Small intestine (tissue), 7 donors: Measurements from ENCODE around the gene GRIK3. TPM values are rescaled to one million over a fixed set of nuclear protein-coding genes. Genes with fewer than 3 reads are reported as not detected.

Source experiments
- DNase-seq, 2 donors: peaks; one replicate each; pipeline versions ENCODE4 v3.0.0 to v3.0.0-alpha.2; 2013
- FAIRE-seq: peaks from 2 replicates; lab custom pipeline; 2012; peaks lifted over from hg19 to GRCh38; lab: Jason Lieb, UNC
- H3K27ac ChIP-seq, 3 donors: one replicate each; pipeline ENCODE4 v1.5.1; 2013; ENCODE audit warnings: low read length in 2 of 3, mild to moderate bottlenecking in 2 of 3, control low read depth in 1 of 3, inconsistent platforms in 1 of 3, low read depth in 1 of 3, moderate library complexity in 1 of 3
- H3K27me3 ChIP-seq, 3 donors: one replicate each; pipeline ENCODE4 v1.6.1; 2013; ENCODE audit warnings: low read length in 3 of 3, inconsistent platforms in 1 of 3; ENCODE audit not compliant: control insufficient read depth in 3 of 3, insufficient read depth in 3 of 3
- H3K36me3 ChIP-seq, 3 donors: one replicate each; pipeline ENCODE4 v1.6.1; 2013; ENCODE audit warnings: low read length in 3 of 3, inconsistent platforms in 1 of 3, low read depth in 1 of 3, mild to moderate bottlenecking in 1 of 3, moderate library complexity in 1 of 3; ENCODE audit not compliant: control insufficient read depth in 3 of 3, insufficient read depth in 2 of 3
- H3K4me1 ChIP-seq, 3 donors: one replicate each; pipeline ENCODE4 v1.6.1; 2013; ENCODE audit warnings: low read length in 2 of 3, inconsistent platforms in 1 of 3, low read depth in 1 of 3, mild to moderate bottlenecking in 1 of 3, moderate library complexity in 1 of 3; ENCODE audit not compliant: control insufficient read depth in 3 of 3, insufficient read depth in 2 of 3
- H3K4me3 ChIP-seq, 3 donors: one replicate each; pipeline ENCODE4 v1.5.1; 2013; ENCODE audit warnings: low read length in 3 of 3, control low read depth in 1 of 3, inconsistent platforms in 1 of 3, low read depth in 1 of 3, mild to moderate bottlenecking in 1 of 3, moderate library complexity in 1 of 3
- H3K9me3 ChIP-seq, 2 donors: one replicate each; pipeline ENCODE4 v1.6.1; 2013; ENCODE audit warnings: low read depth in 1 of 2, low read length in 1 of 2; ENCODE audit not compliant: control insufficient read depth in 2 of 2, insufficient read depth in 1 of 2
- WGBS, 3 donors: extraction: QIAGEN DNeasy Blood & Tissue Kit; methylation state at CpG; one replicate each; pipeline ENCODE4 v1.1.7; 2013; 5-methylcytosine and 5-hydroxymethylcytosine counted together
- polyA plus RNA-seq, 4 donors: library from polyadenylated mRNA; stranded (reverse) in 3 of 4; unstranded in 1 of 4; fragments of 200-250 nt in 3 of 4; fragments of 120-200 nt in 1 of 4; gene quantifications; one replicate each; pipeline versions ENCODE4 v1.2.1 to v1.2.3, GENCODE V29; 2013
- donor health status: healthy with polysubstance abuse.
- donor health status: control.
- donor health status: control.
- donor health status: Bipolar disorder and iron deficiency.
- donor health status: healthy.

Gene GRIK3
- polyA plus RNA-seq, 4 donors = 0.81 to 1.9 TPM; not detected in 2

- H3K4me1 ChIP-seq = no peaks in the 10 kb centered on the region
- whole genome bisulfite sequencing, 3 donors = 68 to 75% (median 74%) methylated on average over 12 of the region's 12 CpGs
- FAIRE-seq (no peak), DNase-seq (no peak)
- no peak overlapping the region for H3K4me3 ChIP-seq
- H3K36me3 ChIP-seq = no peaks in the 10 kb centered on the region
- H3K27me3 ChIP-seq = peaks cover 0 to 2% (median 0%) of the 10 kb centered on the region in 3 donors
- no peak overlapping the region for H3K27ac ChIP-seq
- no peaks in the 10 kb centered on the region for H3K9me3 ChIP-seq
These were observed 278.7 kb downstream of the GRIK3 start for GRCh38 chr1:36755303-36756230.

- H3K27me3 ChIP-seq = peaks cover 0 to under 1% (median 0%) of the 10 kb centered on the region in 3 donors
- DNase-seq (no peak), FAIRE-seq (no peak)
- H3K36me3 ChIP-seq = no peaks in the 10 kb centered on the region
- WGBS, 3 donors = 92 to 95% (median 93%) methylated on average over 1 of the region's 1 CpG
- H3K4me1 ChIP-seq = no peaks in the 10 kb centered on the region
- no peak overlapping the region for H3K27ac ChIP-seq
- H3K9me3 ChIP-seq = no peaks in the 10 kb centered on the region
- H3K4me3 ChIP-seq = no peak overlapping the region
These were observed 279.9 kb downstream of the GRIK3 start for GRCh38 chr1:36754366-36754765.

GRCh38 chr1:36753451-36753850 lies 280.9 kb downstream of the GRIK3 start:
- FAIRE-seq (no peak), DNase-seq (no peak)
- no peaks in the 10 kb centered on the region for H3K4me1 ChIP-seq
- no peaks in the 10 kb centered on the region for H3K9me3 ChIP-seq
- H3K27ac ChIP-seq = no peak overlapping the region
- no peaks in the 10 kb centered on the region for H3K27me3 ChIP-seq
- no peak overlapping the region for H3K4me3 ChIP-seq
- no peaks in the 10 kb centered on the region for H3K36me3 ChIP-seq
- WGBS, 3 donors = 68 to 84% (median 78%) methylated on average over 7 of the region's 7 CpGs

- no peak for DNase-seq
- no peak overlapping the region for H3K27ac ChIP-seq
- H3K27me3 ChIP-seq = no peaks in the 10 kb centered on the region
- no peak for FAIRE-seq
- H3K4me3 ChIP-seq = no peak overlapping the region
- no peaks in the 10 kb centered on the region for H3K9me3 ChIP-seq
- H3K4me1 ChIP-seq = no peaks in the 10 kb centered on the region
- 49 to 58% (median 53%) methylated on average over 6 of the region's 6 CpGs for WGBS, 3 donors
- no peaks in the 10 kb centered on the region for H3K36me3 ChIP-seq
These were observed 281.4 kb downstream of the GRIK3 start for GRCh38 chr1:36752891-36753361.

- DNase-seq (no peak), FAIRE-seq (no peak)
- Histone ChIP-seq H3K9me3 (no peaks in the 10 kb centered on the region), H3K27me3 (no peaks in the 10 kb centered on the region), H3K27ac (no peak overlapping the region), H3K36me3 (no peaks in the 10 kb centered on the region), H3K4me1 (no peaks in the 10 kb centered on the region), H3K4me3 (no peak overlapping the region)
- WGBS, 3 donors = 61 to 86% (median 76%) methylated on average over 2 of the region's 2 CpGs
These were observed 281.9 kb downstream of the GRIK3 start for GRCh38 chr1:36752431-36752830.

GRCh38 chr1:36751525-36751924 lies 282.8 kb downstream of the GRIK3 start:
- Histone ChIP-seq H3K27ac (no peak overlapping the region), H3K9me3 (no peaks in the 10 kb centered on the region), H3K27me3 (no peaks in the 10 kb centered on the region), H3K4me3 (no peak overlapping the region), H3K36me3 (no peaks in the 10 kb centered on the region), H3K4me1 (no peaks in the 10 kb centered on the region)
- no peak for FAIRE-seq
- WGBS, 3 donors = 74 to 79% (median 74%) methylated on average over 4 of the region's 4 CpGs
- DNase-seq = no peak

- Histone ChIP-seq H3K4me3 (no peak overlapping the region), H3K36me3 (no peaks in the 10 kb centered on the region), H3K27ac (no peak overlapping the region), H3K27me3 (peaks cover 0 to 3% (median 0%) of the 10 kb centered on the region in 3 donors), H3K4me1 (no peaks in the 10 kb centered on the region), H3K9me3 (no peaks in the 10 kb centered on the region)
- FAIRE-seq (no peak), DNase-seq (no peak)
- WGBS, 3 donors = 83 to 85% (median 84%) methylated on average over 7 of the region's 7 CpGs
These were observed 285.8 kb downstream of the GRIK3 start for GRCh38 chr1:36748466-36748865.
